ENCODE results near the gene CSTPP1. TPM values are rescaled to one million over a fixed set of nuclear protein-coding genes. Genes with fewer than 3 reads are reported as not detected.

CSTPP1 gene
- total RNA-seq, 3 donors from 2014 or later = 31.9 to 41.1 (median 32.8) TPM

DNA sequence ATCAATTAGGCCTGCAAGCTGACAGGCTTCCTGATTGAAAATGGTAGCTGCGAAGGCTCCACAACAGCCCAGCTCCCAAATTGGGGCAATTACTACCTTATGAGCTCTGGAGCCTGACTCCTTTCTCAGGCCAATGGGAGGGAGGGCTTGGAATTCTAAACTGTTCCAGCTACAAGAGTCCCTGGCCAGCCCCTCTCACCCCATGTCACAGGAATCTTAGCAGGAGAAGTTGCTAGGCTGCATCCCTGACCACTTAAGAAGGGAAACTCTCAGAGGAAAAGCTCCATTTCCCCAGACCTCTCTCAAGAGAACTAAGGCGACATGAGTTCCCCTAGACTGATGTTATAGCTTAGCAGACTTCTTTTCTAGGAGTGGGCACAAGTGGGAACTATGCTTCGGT, 23.1 kb upstream of the CSTPP1 start:
- Histone ChIP-seq H3K4me3 (no peak overlapping the region), H3K36me3 (ENCODE audit: low read depth) (no peaks in the 10 kb centered on the region), H3K4me1 (ENCODE audit: low read depth) (peaks cover 10% of the 10 kb centered on the region), H3K9me3 (no peaks in the 10 kb centered on the region)
- ATAC-seq (no peak), DNase-seq (no peak)
- TF ChIP-seq, protein P1, sequence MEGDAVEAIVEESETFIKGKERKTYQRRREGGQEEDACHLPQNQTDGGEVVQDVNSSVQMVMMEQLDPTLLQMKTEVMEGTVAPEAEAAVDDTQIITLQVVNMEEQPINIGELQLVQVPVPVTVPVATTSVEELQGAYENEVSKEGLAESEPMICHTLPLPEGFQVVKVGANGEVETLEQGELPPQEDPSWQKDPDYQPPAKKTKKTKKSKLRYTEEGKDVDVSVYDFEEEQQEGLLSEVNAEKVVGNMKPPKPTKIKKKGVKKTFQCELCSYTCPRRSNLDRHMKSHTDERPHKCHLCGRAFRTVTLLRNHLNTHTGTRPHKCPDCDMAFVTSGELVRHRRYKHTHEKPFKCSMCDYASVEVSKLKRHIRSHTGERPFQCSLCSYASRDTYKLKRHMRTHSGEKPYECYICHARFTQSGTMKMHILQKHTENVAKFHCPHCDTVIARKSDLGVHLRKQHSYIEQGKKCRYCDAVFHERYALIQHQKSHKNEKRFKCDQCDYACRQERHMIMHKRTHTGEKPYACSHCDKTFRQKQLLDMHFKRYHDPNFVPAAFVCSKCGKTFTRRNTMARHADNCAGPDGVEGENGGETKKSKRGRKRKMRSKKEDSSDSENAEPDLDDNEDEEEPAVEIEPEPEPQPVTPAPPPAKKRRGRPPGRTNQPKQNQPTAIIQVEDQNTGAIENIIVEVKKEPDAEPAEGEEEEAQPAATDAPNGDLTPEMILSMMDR (IDR thresholded peaks at IDR 0.05) = no peak
- intact Hi-C loops (cut with DNase I, micrococcal nuclease) = loop anchor here in 1 of 2 donors (10.0 kb wide), 1 partner anchor 241 kb away; no protein-coding TSS in a partner anchor

DNA sequence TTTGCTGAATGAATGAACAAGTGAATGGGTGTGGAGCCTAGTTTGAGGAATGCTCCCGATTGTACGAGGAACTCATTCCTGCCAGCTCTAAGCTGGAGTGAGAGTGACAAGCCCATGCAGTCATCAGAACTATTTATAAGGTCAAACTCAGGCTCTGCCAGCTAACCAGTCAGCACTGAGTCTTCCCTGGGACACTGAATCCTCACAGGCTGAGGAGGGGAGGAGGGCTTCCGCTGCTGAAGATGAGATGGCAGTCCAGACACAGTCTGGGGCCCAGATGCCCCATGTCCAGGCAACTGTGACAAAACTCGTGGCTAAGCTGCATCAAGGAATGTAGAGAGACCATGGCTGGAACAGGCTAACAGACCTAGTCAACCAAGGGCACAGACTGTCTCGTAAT, 22.2 kb upstream of the CSTPP1 start:
- ATAC-seq (no peak), DNase-seq (no peak)
- TF ChIP-seq, protein P1 (IDR thresholded peaks at IDR 0.05) = no peak
- intact Hi-C loops (cut with DNase I, micrococcal nuclease) = loop anchor here in 1 of 2 donors (10.0 kb wide), 1 partner anchor 240 kb away; no protein-coding TSS in a partner anchor
- H3K36me3 ChIP-seq (ENCODE audit: low read depth) = no peaks in the 10 kb centered on the region
- no peak overlapping the region for H3K4me3 ChIP-seq
- peaks cover 12% of the 10 kb centered on the region for H3K4me1 ChIP-seq (ENCODE audit: low read depth)
- H3K9me3 ChIP-seq = no peaks in the 10 kb centered on the region

DNA sequence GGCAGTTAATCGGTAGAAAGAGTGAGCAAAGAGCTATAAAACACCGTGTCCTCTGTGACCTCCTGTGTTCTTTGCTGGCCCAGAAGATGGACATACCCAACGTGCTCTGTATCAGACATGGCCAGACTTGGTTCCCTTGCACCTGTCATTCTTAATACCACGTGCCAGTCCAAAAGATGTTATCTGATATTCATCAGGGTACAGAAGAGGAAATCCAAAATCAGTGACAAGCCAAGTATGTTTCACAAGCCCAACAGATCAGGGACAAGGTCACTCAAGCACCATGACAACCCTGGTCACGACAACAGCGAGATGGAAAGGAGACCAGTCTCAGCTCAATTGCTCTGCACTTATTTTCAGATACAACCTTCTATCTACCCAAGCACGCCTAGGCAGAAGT, 21.7 kb upstream of the CSTPP1 start:
- DNase-seq (no peak), ATAC-seq (no peak)
- Histone ChIP-seq H3K9me3 (no peaks in the 10 kb centered on the region), H3K4me3 (no peak overlapping the region), H3K4me1 (ENCODE audit: low read depth) (peaks cover 12% of the 10 kb centered on the region), H3K36me3 (ENCODE audit: low read depth) (no peaks in the 10 kb centered on the region)
- intact Hi-C loops (cut with DNase I, micrococcal nuclease) = loop anchor here in 1 of 2 donors (10.0 kb wide), 1 partner anchor 240 kb away; no protein-coding TSS in a partner anchor
- TF ChIP-seq, protein P1 (IDR thresholded peaks at IDR 0.05) = no peak

DNA sequence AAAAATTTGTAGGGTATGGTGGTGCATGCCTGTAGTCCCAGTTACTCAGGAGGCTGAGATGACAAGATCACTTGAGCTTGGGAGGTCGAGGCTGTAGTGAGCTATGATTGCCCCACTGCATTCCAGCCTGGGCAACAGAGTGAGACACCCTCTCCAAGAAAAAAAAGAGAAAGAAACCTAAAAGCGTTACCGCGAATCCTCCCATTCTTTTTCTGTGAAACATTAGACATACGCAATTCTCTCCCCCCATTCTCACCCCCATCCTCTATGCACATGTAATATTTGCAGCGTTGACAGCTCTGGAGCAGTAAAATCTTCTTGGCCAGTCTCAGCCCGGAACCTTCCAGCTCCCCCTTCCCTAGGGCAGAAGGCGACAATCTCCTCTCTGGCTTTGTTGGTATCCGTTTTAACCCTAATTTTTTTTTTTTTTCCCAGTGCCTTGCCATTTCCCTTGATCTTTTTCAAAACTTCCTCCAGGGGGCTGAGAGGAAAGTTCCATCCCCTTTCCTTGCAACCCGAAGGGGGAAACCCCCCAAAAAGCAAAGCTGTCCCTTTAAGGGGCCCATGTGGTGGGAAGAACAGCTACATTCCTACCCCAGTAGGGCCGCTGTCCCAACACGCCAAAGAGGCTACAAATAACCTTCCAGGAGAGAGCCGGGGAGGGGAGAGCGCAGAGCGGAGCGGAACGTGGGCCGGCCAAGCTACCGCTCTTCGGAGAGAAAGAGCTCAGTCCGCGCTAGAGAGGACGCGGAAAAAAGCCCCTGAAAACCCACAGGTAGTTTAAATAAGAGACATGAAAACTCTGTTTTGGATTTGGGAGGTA, 20.1 kb upstream of the CSTPP1 start:
- H3K4me3 ChIP-seq = no peak overlapping the region
- intact Hi-C loops (cut with DNase I, micrococcal nuclease) = loop anchor here in 1 of 2 donors (10.0 kb wide), 1 partner anchor 238 kb away; no protein-coding TSS in a partner anchor
- no peaks in the 10 kb centered on the region for H3K36me3 ChIP-seq (ENCODE audit: low read depth)
- H3K4me1 ChIP-seq (ENCODE audit: low read depth) = peaks cover 12% of the 10 kb centered on the region
- DNase-seq = peak in 2 of 3 donors; percentile 43 to 55
- H3K9me3 ChIP-seq = no peaks in the 10 kb centered on the region
- peak; percentile 51 for ATAC-seq
- TF ChIP-seq, protein P1 (IDR thresholded peaks at IDR 0.05) = no peak

DNA sequence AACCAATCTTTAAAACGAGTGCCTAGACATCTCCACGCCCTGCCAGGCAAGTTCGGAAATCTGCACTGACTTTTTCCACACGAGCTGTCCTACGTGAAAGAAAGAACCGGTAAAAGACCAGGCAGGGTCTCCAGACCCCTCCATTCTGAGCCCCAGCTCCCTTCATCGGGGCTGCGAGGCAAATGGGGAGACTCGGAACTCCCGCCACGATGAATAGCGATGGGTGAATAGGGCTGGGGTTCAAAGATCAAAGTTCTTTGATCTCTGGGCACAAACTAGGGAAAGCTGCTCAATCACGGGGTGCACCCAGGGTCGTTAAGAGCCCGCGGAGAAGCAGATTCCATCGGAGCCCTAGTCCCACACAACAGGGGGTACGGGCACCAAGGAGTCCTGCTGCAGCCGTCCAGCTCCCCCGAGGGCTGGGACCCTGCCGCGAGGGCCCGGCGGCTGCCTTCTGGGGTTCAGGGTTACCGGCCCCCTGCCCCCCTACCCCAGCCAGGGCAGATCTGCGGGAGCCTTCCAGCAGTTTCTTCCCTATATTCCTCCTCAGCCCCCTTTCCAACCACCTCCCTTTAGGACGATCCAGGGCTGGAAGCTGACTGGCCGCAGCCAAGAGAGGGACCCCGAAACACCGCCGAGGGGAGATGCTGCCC, 19.3 kb upstream of the CSTPP1 start:
- DNase-seq = peak in 1 of 3 donors; percentile 43
- H3K9me3 ChIP-seq = no peaks in the 10 kb centered on the region
- no peaks in the 10 kb centered on the region for H3K36me3 ChIP-seq (ENCODE audit: low read depth)
- H3K4me3 ChIP-seq = peak overlapping the region; percentile 33
- intact Hi-C loops (cut with DNase I, micrococcal nuclease) = loop anchor here in 1 of 2 donors (10.0 kb wide), 1 partner anchor 238 kb away; no protein-coding TSS in a partner anchor
- ATAC-seq = peak; percentile 10
- peaks cover 12% of the 10 kb centered on the region for H3K4me1 ChIP-seq (ENCODE audit: low read depth)
- TF ChIP-seq, protein P1 (IDR thresholded peaks at IDR 0.05) = no peak
